Spleen (tissue), 11 donors: ENCODE measurements around the gene LTBP1. TPM values are rescaled to one million over a fixed set of nuclear protein-coding genes. Genes with fewer than 3 reads are reported as not detected.

ENCODE experiments used
- DNase-seq: peaks from one replicate; pipeline ENCODE4 v3.0.0-alpha.2; 2020
- H3K27ac ChIP-seq, 8 donors: fragments of 200-600 bp; sonication (generic) in 7 of 8; 1 replicate in 4 of 8; 2 replicates in 4 of 8; pipeline versions ENCODE4 v1.5.0 to v1.8.0; 2016 to 2021; ENCODE audit warnings: inconsistent platforms in 4 of 8, mild to moderate bottlenecking in 4 of 8, moderate library complexity in 1 of 8
- H3K27me3 ChIP-seq, 7 donors: fragments of 200-600 bp; sonication (generic) in 6 of 7; replicated peaks in 1 of 7; 1 replicate in 4 of 7; 2 replicates in 3 of 7; pipeline versions ENCODE4 v1.5.0 to v1.8.0; 2016 to 2021; ENCODE audit warnings: inconsistent platforms in 3 of 7, mild to moderate bottlenecking in 1 of 7
- H3K36me3 ChIP-seq, 6 donors: fragments of 200-600 bp; sonication (generic) in 5 of 6; 1 replicate in 4 of 6; 2 replicates in 2 of 6; pipeline versions ENCODE4 v1.5.0 to v1.8.0; 2016 to 2021; ENCODE audit warnings: inconsistent platforms in 2 of 6
- H3K4me1 ChIP-seq, 6 donors: fragments of 200-600 bp; sonication (generic) in 5 of 6; 1 replicate in 3 of 6; 2 replicates in 3 of 6; pipeline versions ENCODE4 v1.5.0 to v1.8.0; 2016 to 2021; ENCODE audit warnings: inconsistent platforms in 3 of 6
- H3K4me3 ChIP-seq, 8 donors: fragments of 200-600 bp; sonication (generic) in 7 of 8; 1 replicate in 4 of 8; 2 replicates in 4 of 8; pipeline versions ENCODE4 v1.5.0 to v1.8.0; 2016 to 2021; ENCODE audit warnings: inconsistent platforms in 4 of 8, mild to moderate bottlenecking in 4 of 8, moderate library complexity in 2 of 8
- H3K9me3 ChIP-seq, 8 donors: fragments of 200-600 bp; sonication (generic) in 7 of 8; 1 replicate in 4 of 8; 2 replicates in 4 of 8; pipeline versions ENCODE4 v1.5.0 to v1.8.0; 2016 to 2021; ENCODE audit warnings: inconsistent platforms in 4 of 8
- POLR2A ChIP-seq, 3 donors: fragments of 450-650 bp; IDR thresholded peaks; one replicate each; pipeline ENCODE4 v1.5.1; 2017; ENCODE audit warnings: antibody characterized with exemption in 3 of 3, mild to moderate bottlenecking in 1 of 3
- POLR2AphosphoS5 ChIP-seq, 3 donors: sonication (generic); formaldehyde crosslinking; IDR thresholded peaks; one replicate each; pipeline ENCODE4 v1.5.1; 2017; ENCODE audit warnings: antibody characterized with exemption in 3 of 3
- WGBS, 5 donors: extraction: QIAGEN DNeasy Blood & Tissue Kit in 3 of 5; methylation state at CpG; one replicate each; pipeline versions ENCODE4 v1.1.5 to v1.1.7; 2013 to 2018; 5-methylcytosine and 5-hydroxymethylcytosine counted together
- intact Hi-C: fragments of 100-400 bp; cut with DNase I; formaldehyde crosslinking; loops from one replicate; pipeline ENCODE4 v1.15.0; 2023; ENCODE audit warnings: low total_unique reads
- polyA plus RNA-seq, 3 donors: library from polyadenylated mRNA; stranded (reverse); fragments of 200-250 nt; gene quantifications; one replicate each; pipeline ENCODE4 v1.2.1, GENCODE V29; 2013
- total RNA-seq, 7 donors: library from RNA; depleted of rRNA in 3 of 7; stranded (reverse); fragments of >200 nt in 3 of 7; fragmentation: NEBNext Ultra II Directional in 4 of 7; extraction: Animal tissue kit (Norgen Biotek cat#: 25700) in 4 of 7; gene quantifications; one replicate each; pipeline versions ENCODE4 v1.1.0 to v1.2.1, GENCODE V29; 2016 to 2021
- TF ChIP-seq, protein P1 (sequence below), 11 experiments: fragments of 200-600 bp in 7 of 11; fragments of 450-650 bp in 4 of 11; sonication (generic) in 4 of 11; IDR thresholded peaks in 8 of 11; conservative IDR thresholded peaks in 3 of 11; 1 replicate in 7 of 11; 2 replicates in 4 of 11; pipeline versions ENCODE4 v1.4.0 to v1.8.0; 2016 to 2021; ENCODE audit warnings: antibody characterized with exemption in 11 of 11, inconsistent platforms in 4 of 11, mild to moderate bottlenecking in 1 of 11
- donor health status: healthy with polysubstance abuse.
- donor health status: DM: no; HTN: no; CAD: no; lungs with moderate emphysema.
- donor health status: DM: no; HTN: no; CAD: no.
- donor health status: Bipolar disorder and iron deficiency.
- donor health status: healthy.
- donor health status: DM: no; HTN: no; CAD: no.
- donor health status: DM: yes; HTN: yes; CAD: no.

LTBP1 gene
- total and polyA plus RNA-seq, 10 donors, result 6.8 to 28.0 (median 13.3) TPM

DNA sequence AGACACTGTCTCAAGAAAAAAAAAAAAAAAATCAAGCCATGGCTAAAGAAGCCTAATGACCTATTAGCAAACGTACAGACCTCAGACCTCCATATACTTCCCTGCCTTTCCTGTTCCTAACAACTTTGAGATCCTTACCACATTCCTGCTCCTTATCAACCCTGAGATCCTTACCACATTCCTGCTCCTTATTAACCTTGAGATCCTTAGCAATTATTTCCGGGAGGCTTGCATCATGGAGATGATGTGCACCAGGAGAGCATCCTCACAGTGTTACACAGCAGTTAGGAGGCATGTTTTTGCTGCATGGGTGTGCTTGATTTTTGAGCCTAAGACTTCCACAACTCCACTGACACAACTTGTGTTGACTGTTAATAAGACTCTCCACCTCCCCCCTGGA, 475.1 kb downstream of the LTBP1 start:
- intact Hi-C loops, result no loop called here
- no peak for DNase-seq

DNA sequence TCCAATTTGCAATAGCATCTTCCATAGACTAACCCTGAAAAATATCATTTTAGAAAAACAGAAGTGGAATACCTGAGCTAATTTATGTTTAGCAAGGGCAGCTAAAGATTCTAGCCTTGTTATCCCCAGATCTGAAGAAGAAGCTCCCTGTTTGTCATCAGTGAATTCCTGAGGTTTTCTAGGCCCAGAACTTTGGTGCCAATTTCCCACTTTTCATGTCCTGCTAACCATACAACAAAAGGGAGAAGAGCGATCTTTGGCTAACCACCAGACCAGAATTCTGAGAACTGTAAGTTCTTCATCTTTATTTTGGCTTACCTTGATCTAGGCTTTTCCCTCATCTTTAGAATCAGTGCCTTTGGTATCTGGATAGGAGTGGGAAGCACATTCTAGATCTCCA, 478.4 kb downstream of the LTBP1 start:
- H3K9me3 ChIP-seq, result no peaks in the 10 kb centered on the region
- no peaks in the 10 kb centered on the region for H3K27me3 ChIP-seq
- TF ChIP-seq POLR2A (IDR thresholded peaks at IDR 0.05) (no peak), POLR2AphosphoS5 (IDR thresholded peaks at IDR 0.05) (no peak)
- TF ChIP-seq, protein P1, sequence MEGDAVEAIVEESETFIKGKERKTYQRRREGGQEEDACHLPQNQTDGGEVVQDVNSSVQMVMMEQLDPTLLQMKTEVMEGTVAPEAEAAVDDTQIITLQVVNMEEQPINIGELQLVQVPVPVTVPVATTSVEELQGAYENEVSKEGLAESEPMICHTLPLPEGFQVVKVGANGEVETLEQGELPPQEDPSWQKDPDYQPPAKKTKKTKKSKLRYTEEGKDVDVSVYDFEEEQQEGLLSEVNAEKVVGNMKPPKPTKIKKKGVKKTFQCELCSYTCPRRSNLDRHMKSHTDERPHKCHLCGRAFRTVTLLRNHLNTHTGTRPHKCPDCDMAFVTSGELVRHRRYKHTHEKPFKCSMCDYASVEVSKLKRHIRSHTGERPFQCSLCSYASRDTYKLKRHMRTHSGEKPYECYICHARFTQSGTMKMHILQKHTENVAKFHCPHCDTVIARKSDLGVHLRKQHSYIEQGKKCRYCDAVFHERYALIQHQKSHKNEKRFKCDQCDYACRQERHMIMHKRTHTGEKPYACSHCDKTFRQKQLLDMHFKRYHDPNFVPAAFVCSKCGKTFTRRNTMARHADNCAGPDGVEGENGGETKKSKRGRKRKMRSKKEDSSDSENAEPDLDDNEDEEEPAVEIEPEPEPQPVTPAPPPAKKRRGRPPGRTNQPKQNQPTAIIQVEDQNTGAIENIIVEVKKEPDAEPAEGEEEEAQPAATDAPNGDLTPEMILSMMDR (IDR thresholded peaks at IDR 0.05 in 8 of 11, conservative IDR thresholded peaks at IDR 0.05 in 3 of 11), result no peak
- DNase-seq, result no peak
- H3K4me3 ChIP-seq, result no peak overlapping the region
- H3K36me3 ChIP-seq, result no peaks in the 10 kb centered on the region
- 89 to 100% (median 96%) methylated on average over 1 of the region's 1 CpG for WGBS, 5 donors
- H3K27ac ChIP-seq, result no peak overlapping the region
- no peaks in the 10 kb centered on the region for H3K4me1 ChIP-seq
- intact Hi-C loops, result no loop called here

More for the DNA sequence above, 475.1 kb downstream of the LTBP1 start:
- TF ChIP-seq, protein P1 (IDR thresholded peaks at IDR 0.05 in 8 of 11, conservative IDR thresholded peaks at IDR 0.05 in 3 of 11), result no peak
- TF ChIP-seq POLR2AphosphoS5 (IDR thresholded peaks at IDR 0.05) (no peak), POLR2A (IDR thresholded peaks at IDR 0.05) (no peak)
- H3K4me3 ChIP-seq, result no peak overlapping the region
- WGBS, 5 donors, result 70 to 82% (median 74%) methylated on average over 2 of the region's 2 CpGs
- H3K4me1 ChIP-seq, result peaks cover 0 to 4% (median 0%) of the 10 kb centered on the region in 6 donors
- no peak overlapping the region for H3K27ac ChIP-seq
- no peaks in the 10 kb centered on the region for H3K9me3 ChIP-seq
- no peaks in the 10 kb centered on the region for H3K36me3 ChIP-seq
- H3K27me3 ChIP-seq, result no peaks in the 10 kb centered on the region

DNA sequence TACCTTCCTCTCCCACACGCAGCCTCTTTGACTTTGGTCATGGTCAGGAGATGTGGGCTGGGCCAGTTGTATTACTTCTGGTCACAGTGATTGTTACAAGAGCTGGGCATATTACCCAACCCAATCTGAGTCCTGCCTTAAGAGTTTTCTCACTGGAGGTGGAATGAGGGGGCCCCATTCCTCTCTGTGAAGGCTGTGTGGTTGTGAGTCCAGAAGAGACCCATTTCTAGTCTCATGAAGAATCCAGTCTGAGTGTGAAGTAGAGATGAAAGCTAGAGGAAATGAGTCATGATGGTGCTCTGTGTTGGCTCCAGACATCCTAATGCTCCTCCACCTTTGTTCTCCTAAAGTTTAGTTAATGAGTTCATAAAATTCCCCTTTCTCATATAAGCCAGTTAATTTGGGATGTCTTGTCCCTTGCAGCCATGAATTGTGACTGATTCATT, 478.9 kb downstream of the LTBP1 start:
- intact Hi-C loops, result no loop called here

DNA sequence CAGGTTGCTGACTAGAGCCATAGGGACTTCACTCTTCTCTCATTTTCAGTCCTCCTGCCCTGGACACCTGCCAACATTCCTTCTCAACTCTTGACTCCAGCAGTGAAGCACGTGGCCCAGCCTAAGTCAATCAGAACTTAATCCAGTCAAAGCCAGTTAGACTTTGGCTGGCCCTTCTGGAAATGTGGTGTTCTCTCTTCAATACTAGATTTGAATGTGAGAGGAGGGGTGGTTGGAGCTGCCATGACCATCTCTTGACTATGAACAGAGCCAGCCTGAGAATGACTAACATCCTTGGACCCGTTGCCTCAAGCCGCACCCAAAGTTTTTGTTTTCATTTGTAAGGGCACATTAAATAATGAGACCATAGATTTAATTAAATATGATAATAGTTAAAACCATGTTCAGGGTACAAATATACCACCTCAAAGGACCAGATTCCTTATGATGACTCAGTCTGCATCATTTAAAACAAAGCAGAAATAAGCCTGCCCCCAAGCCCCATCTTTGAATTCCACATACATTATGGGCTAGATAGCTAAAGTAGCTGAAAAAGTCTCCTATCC, 480.0 kb downstream of the LTBP1 start:
- no peaks in the 10 kb centered on the region for H3K36me3 ChIP-seq
- TF ChIP-seq, protein P1 (IDR thresholded peaks at IDR 0.05 in 8 of 11, conservative IDR thresholded peaks at IDR 0.05 in 3 of 11), result no peak
- TF ChIP-seq POLR2A (IDR thresholded peaks at IDR 0.05) (no peak), POLR2AphosphoS5 (IDR thresholded peaks at IDR 0.05) (no peak)
- H3K4me1 ChIP-seq, result no peaks in the 10 kb centered on the region
- 66 to 87% (median 82%) methylated on average over 3 of the region's 3 CpGs for WGBS, 5 donors
- no peak for DNase-seq
- no peak overlapping the region for H3K27ac ChIP-seq
- H3K4me3 ChIP-seq, result no peak overlapping the region
- intact Hi-C loops, result no loop called here
- H3K27me3 ChIP-seq, result no peaks in the 10 kb centered on the region
- H3K9me3 ChIP-seq, result no peaks in the 10 kb centered on the region

More for the DNA sequence above, 478.9 kb downstream of the LTBP1 start:
- H3K9me3 ChIP-seq, result no peaks in the 10 kb centered on the region
- TF ChIP-seq POLR2A (IDR thresholded peaks at IDR 0.05) (no peak), POLR2AphosphoS5 (IDR thresholded peaks at IDR 0.05) (no peak)
- TF ChIP-seq, protein P1 (IDR thresholded peaks at IDR 0.05 in 8 of 11, conservative IDR thresholded peaks at IDR 0.05 in 3 of 11), result no peak
- H3K27ac ChIP-seq, result no peak overlapping the region
- DNase-seq, result no peak
- WGBS, 5 donors, result 76 to 97% (median 87%) methylated on average over 1 of the region's 1 CpG
- no peaks in the 10 kb centered on the region for H3K27me3 ChIP-seq
- H3K36me3 ChIP-seq, result no peaks in the 10 kb centered on the region
- H3K4me3 ChIP-seq, result no peak overlapping the region
- no peaks in the 10 kb centered on the region for H3K4me1 ChIP-seq
